Heart left ventricle (tissue), 16 donors: ENCODE data around the gene NOTUM. TPM values are rescaled to one million over a fixed set of nuclear protein-coding genes. Genes with fewer than 3 reads are reported as not detected.

Experiments used
- ATAC-seq, 4 donors: fragments of 200-7000 bp; cut with Tn5 transposase; one replicate each; pipeline ENCODE4 v1.9.1; 2020 to 2022; ENCODE audit warnings: moderate library complexity in 4 of 4, mild to moderate bottlenecking in 3 of 4, moderate number of reproducible peaks in 1 of 4
- DNase-seq, 5 donors: peaks; one replicate each; pipeline ENCODE4 v3.0.0-alpha.2; 2020
- H3K27ac ChIP-seq, 12 donors: fragments of 200-600 bp; sonication (generic) in 4 of 12; one replicate each; pipeline versions ENCODE4 v1.5.0 to v1.8.0; 2016 to 2022; ENCODE audit warnings: mild to moderate bottlenecking in 2 of 12
- H3K27me3 ChIP-seq, 9 donors: fragments of 200-600 bp; sonication (generic) in 2 of 9; one replicate each; pipeline versions ENCODE4 v1.5.1 to v1.8.0; 2016 to 2022; ENCODE audit warnings: mild to moderate bottlenecking in 3 of 9
- H3K36me3 ChIP-seq, 9 donors: fragments of 200-600 bp; sonication (generic) in 2 of 9; one replicate each; pipeline versions ENCODE4 v1.5.0 to v1.8.0; 2018 to 2022; ENCODE audit warnings: mild to moderate bottlenecking in 2 of 9
- H3K4me1 ChIP-seq, 12 donors: fragments of 200-600 bp; sonication (generic) in 4 of 12; one replicate each; pipeline versions ENCODE4 v1.5.0 to v1.8.0; 2016 to 2022; ENCODE audit warnings: mild to moderate bottlenecking in 3 of 12
- H3K4me3 ChIP-seq, 12 donors: fragments of 200-600 bp; sonication (generic) in 4 of 12; one replicate each; pipeline versions ENCODE4 v1.5.0 to v1.8.0; 2017 to 2022; ENCODE audit warnings: mild to moderate bottlenecking in 9 of 12, moderate library complexity in 4 of 12
- H3K9me3 ChIP-seq, 12 donors: fragments of 200-600 bp; sonication (generic) in 4 of 12; one replicate each; pipeline versions ENCODE4 v1.5.0 to v1.8.0; 2016 to 2022; ENCODE audit warnings: mild to moderate bottlenecking in 1 of 12
- CTCF ChIP-seq, 12 donors: fragments of 200-600 bp; sonication (generic) in 4 of 12; IDR thresholded peaks; one replicate each; pipeline versions ENCODE4 v1.5.0 to v1.8.0; 2018 to 2022; ENCODE audit warnings: antibody characterized with exemption in 12 of 12, mild to moderate bottlenecking in 5 of 12
- POLR2A ChIP-seq, 2 donors: fragments of 450-650 bp; IDR thresholded peaks; one replicate each; pipeline ENCODE4 v1.6.1; 2017; ENCODE audit warnings: antibody characterized with exemption in 2 of 2, mild to moderate bottlenecking in 2 of 2, moderate library complexity in 2 of 2
- WGBS, 4 donors: extraction: QIAGEN DNeasy Blood & Tissue Kit in 2 of 4; methylation state at CpG; one replicate each; pipeline versions ENCODE4 v1.1.5 to v1.1.7; 2013 to 2018; 5-methylcytosine and 5-hydroxymethylcytosine counted together
- intact Hi-C, 10 donors: fragments of 100-400 bp; cut with DNase I; formaldehyde crosslinking; loops; one replicate each; pipeline versions ENCODE4 v1.11.1 to v1.14.2; 2022
- long read RNA-seq, 3 donors: library from polyadenylated mRNA; unstranded; transcript quantifications; one replicate each; pipeline ENCODE4 v2.0.0, GENCODE V29; 2020 to 2021
- polyA plus RNA-seq, 2 donors: library from polyadenylated mRNA; stranded (reverse); fragments of 200-250 nt; gene quantifications; one replicate each; pipeline ENCODE4 v1.2.3, GENCODE V29; 2013
- total RNA-seq, 9 donors: library from RNA; depleted of rRNA in 2 of 9; stranded (reverse); fragments of >200 nt in 2 of 9; fragmentation: NEBNext Ultra II Directional in 3 of 9; extraction: Animal tissue kit (Norgen Biotek cat#: 25700) in 3 of 9; gene quantifications; one replicate each; pipeline versions ENCODE4 v1.1.0 to v1.2.4, GENCODE V29; 2016 to 2023
- donor health status: ischemic (EF 13 %, LVEDD 7.1; RV severe dilation, severe dysfunction).
- donor health status: healthy with polysubstance abuse.
- donor health status: DM: no; HTN: yes; CAD: no.
- donor health status: DM: no; HTN: no; CAD: no.
- donor health status: ischemic (EF 25% LVEDD 6.9; RV normal size, moderate dysfunction).
- donor health status: ischemic (EF 25% LVEDD 5.7; RV mildly dilated, moderate dysfunction).
- donor health status: healthy.
- donor health status: DM: yes; HTN: yes; CAD: no.
- donor health status: ischemic (EF 35%, LVEDD 5.7; RV mildly dilated, moderate dysfunction).
- donor health status: nonischemic (EF 11% LVEDD 7.7; RV severe dilation, severe dysfunction).
- donor health status: DM: yes; HTN: yes; CAD: no.
- donor health status: PGD.
- donor health status: ischemic (EF 29% LVEDD 5.4; RV normal size, mild dysfunction).
- donor health status: nonischemic (EF 23%, LVEDD 6.1; RV moderate dilation, normal function).

Gene NOTUM
- total RNA-seq (1 to 10 TPM in 2 of 9 donors, under 1 TPM in 4, not detected in 3; 0.25 to 1.6 (median 0.54) TPM), polyA plus RNA-seq (under 1 TPM; 0.53 to 0.80 TPM)
- long read RNA-seq, donor 1, partial matches to known transcripts = 1 of 1 reads
- long read RNA-seq, donor 1, other reads (novel, unspliced or antisense) = 0 of 1 reads
- long read RNA-seq, donor 2 = 0 reads
- long read RNA-seq, donor 3 = 0 reads

GRCh38 chr17:81961087-81961511, at the start of gene NOTUM:
Gene NOTUM, minus strand, starts transcription at chr17:81961187. Its CDS starts 278 bp downstream, at chr17:81960909.
- Histone ChIP-seq H3K27ac (no peak within 1 kb of the TSS), H3K4me3 (peak within 1 kb of the TSS; percentile 18 to 55 (median 44)), H3K36me3 (no peaks in the 10 kb centered on the region), H3K9me3 (no peaks in the 10 kb centered on the region), H3K4me1 (peaks cover 2 to 35% (median 11%) of the 10 kb centered on the region in 12 donors), H3K27me3 (peaks cover 21 to 85% (median 53%) of the 10 kb centered on the region in 9 donors)
- DNase-seq (no peak), ATAC-seq (no peak)
- 0 to 1% (median 1%) methylated on average over 8 to 65 of the region's 65 CpGs for WGBS, 4 donors
- intact Hi-C loops = loop anchor here in 3 of 10 donors (2.0 to 10.0 kb wide), 3 partner anchors 60 to 196 kb away; no protein-coding TSS in a partner anchor
- no peak for TF ChIP-seq POLR2A (IDR thresholded peaks at IDR 0.05)
- TF ChIP-seq CTCF (IDR thresholded peaks at IDR 0.05) = peak in 5 of 12 donors; percentile 18 to 33 (median 24)

GRCh38 chr17:82009413-82009812, 48.4 kb upstream of the NOTUM start:
- ATAC-seq = no peak
- TF ChIP-seq POLR2A (IDR thresholded peaks at IDR 0.05) = no peak
- TF ChIP-seq CTCF (IDR thresholded peaks at IDR 0.05) = no peak
- H3K4me1 ChIP-seq = peaks cover 0 to 61% (median 18%) of the 10 kb centered on the region in 12 donors
- peaks cover 0 to 9% (median 0%) of the 10 kb centered on the region in 9 donors for H3K36me3 ChIP-seq
- no peak for DNase-seq
- H3K4me3 ChIP-seq = no peak overlapping the region
- 83 to 98% (median 94%) methylated on average over 11 to 15 of the region's 15 CpGs for WGBS, 4 donors
- H3K9me3 ChIP-seq = no peaks in the 10 kb centered on the region
- no peaks in the 10 kb centered on the region for H3K27me3 ChIP-seq
- H3K27ac ChIP-seq = peak overlapping the region in 2 of 12 donors; percentile 9 to 44
- intact Hi-C loops = no loop called here

DNA sequence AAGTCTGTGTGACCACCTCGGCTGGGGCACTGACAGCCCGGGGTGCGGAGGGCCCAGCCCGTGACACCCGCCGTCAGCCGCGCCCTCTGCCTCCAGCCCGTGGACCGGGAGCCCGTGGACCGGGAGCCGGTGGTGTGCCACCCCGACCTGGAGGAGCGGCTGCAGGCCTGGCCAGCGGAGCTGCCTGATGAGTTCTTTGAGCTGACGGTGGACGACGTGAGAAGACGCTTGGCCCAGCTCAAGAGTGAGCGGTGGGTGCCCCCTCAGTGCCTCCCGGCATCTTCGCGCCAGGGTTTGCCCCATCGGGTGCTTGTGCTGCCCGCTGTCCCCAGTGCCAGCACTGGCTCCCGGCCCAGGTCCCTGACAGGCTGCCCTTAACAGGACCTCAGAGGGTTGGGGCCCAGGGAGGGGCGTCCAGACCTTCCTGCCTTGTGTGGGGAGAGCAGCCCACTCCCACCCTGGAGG, 48.0 kb upstream of the NOTUM start:
- ATAC-seq (peak in 1 of 4 donors; percentile 6), DNase-seq (peak in 3 of 5 donors; percentile 40 to 76 (median 68))
- Histone ChIP-seq H3K27me3 (no peaks in the 10 kb centered on the region), H3K36me3 (peaks cover 0 to 9% (median 0%) of the 10 kb centered on the region in 9 donors), H3K4me3 (no peak overlapping the region), H3K9me3 (no peaks in the 10 kb centered on the region), H3K4me1 (peaks cover 0 to 57% (median 19%) of the 10 kb centered on the region in 12 donors), H3K27ac (peak overlapping the region in 2 of 12 donors; percentile 9 to 44)
- WGBS, 4 donors = 53 to 86% (median 70%) methylated on average over 20 to 28 of the region's 28 CpGs
- intact Hi-C loops = no loop called here
- no peak for TF ChIP-seq CTCF (IDR thresholded peaks at IDR 0.05)
- TF ChIP-seq POLR2A (IDR thresholded peaks at IDR 0.05) = no peak

DNA sequence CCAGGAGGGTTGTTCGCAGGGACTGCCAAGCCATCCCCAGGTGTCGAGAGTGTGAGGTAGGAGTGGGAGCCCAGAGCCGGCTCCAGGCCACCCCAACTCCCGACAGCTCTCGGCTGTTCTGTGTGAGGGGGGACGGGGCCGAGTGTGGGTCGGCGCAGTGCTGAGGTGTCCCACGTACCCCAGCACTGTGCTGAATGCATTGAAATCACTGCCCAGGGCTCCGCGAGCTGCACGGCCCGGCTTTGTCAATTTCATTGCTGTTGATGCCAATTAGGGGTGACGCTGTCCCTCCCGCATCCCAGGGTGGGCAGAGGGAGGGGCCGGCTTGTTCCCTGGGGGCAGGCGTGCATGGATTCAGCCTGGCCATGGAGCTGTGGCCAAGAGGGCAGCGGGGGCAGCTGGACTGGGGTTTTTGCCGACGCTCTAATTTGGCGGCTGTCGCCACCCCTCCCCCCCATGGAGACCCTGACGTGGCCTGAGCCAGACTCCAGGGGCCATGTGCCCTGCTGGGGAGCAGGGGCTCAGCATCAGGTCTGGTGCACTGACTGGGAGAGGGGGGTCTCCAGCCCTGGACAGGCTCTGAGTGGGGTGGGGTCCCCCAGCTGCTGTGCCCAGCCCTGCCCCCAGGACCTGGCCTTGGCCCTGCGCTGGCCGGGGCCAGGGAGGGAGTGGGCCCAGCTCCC, 47.4 kb upstream of the NOTUM start:
- no peak for ATAC-seq
- peaks cover 0 to 57% (median 22%) of the 10 kb centered on the region in 12 donors for H3K4me1 ChIP-seq
- no peak overlapping the region for H3K4me3 ChIP-seq
- H3K27me3 ChIP-seq = no peaks in the 10 kb centered on the region
- H3K27ac ChIP-seq = peak overlapping the region in 1 of 12 donors; percentile 44
- WGBS, 4 donors = 86 to 90% (median 88%) methylated on average over 7 to 26 of the region's 26 CpGs
- DNase-seq = no peak
- no peaks in the 10 kb centered on the region for H3K9me3 ChIP-seq
- TF ChIP-seq POLR2A (IDR thresholded peaks at IDR 0.05) (no peak), CTCF (IDR thresholded peaks at IDR 0.05) (no peak)
- peaks cover 0 to 9% (median 0%) of the 10 kb centered on the region in 9 donors for H3K36me3 ChIP-seq
- intact Hi-C loops = no loop called here
